Measurements from ENCODE around the gene VCX3B. TPM values are rescaled to one million over a fixed set of nuclear protein-coding genes. Genes with fewer than 3 reads are reported as not detected.
"Not testable (repeated sequence)": the region's sequence is repeated elsewhere in the genome, so short reads cannot be mapped to it uniquely, and the experiment has no call there.

Gene VCX3B
- not detected for total RNA-seq

DNA sequence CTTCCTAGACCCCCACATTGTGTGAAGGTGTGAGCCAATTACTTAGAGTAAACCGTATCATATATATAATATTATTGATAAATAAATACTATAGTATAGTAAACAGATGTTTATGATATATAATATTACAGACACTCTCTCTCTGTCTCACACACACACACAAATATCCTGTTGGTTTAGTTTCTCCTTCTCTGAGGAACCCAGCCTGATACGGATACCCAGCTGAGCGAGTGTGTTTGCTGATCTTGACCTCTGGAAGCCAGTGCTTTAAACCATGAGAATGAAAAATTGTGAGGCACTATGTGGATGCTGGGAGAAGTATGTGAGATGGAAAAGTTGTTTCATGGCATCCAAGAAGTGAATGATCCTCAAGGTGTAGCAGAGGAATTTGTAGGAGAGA lies at the start of gene VCX3B:
TSS of gene VCX3B (plus strand) at position 301 of the 400 bp plus-strand sequence. CDS start 621 bp downstream, outside the sequence.
- not testable (repeated sequence) for H3K4me1 Mint-ChIP-seq; H3K27me3 Mint-ChIP-seq; H3K27ac Mint-ChIP-seq; ATAC-seq (replicated peaks); H3K9me3 Mint-ChIP-seq; H3K36me3 Mint-ChIP-seq (ENCODE audit: low read depth); H3K4me3 Mint-ChIP-seq

DNA sequence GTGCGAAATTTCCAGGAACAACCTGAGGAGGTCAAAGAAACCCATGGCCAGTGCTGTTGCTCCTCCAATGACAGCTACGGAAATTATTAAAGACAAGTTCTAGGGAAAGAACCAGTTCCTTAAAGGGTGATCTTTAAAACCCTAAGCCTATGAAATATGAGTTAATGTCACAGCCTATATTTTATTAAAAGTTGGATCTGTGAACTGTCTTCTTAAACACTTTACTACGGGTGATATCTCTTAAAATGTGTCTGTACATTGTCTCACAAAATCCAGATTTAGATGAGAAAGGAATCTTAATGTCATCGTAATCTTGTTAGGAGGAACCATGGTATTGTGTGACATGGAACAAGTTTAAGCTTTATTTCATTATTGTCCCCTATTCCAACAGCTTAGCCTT lies 46.3 kb upstream of the VCX3B start:
- no peak for ATAC-seq (replicated peaks)
- Mint-ChIP-seq H3K27ac (no peak overlapping the region), H3K4me1 (no peaks in the 10 kb centered on the region), H3K4me3 (no peak overlapping the region), H3K36me3 (ENCODE audit: low read depth) (no peaks in the 10 kb centered on the region), H3K9me3 (peaks cover 7% of the 10 kb centered on the region), H3K27me3 (no peaks in the 10 kb centered on the region)

DNA sequence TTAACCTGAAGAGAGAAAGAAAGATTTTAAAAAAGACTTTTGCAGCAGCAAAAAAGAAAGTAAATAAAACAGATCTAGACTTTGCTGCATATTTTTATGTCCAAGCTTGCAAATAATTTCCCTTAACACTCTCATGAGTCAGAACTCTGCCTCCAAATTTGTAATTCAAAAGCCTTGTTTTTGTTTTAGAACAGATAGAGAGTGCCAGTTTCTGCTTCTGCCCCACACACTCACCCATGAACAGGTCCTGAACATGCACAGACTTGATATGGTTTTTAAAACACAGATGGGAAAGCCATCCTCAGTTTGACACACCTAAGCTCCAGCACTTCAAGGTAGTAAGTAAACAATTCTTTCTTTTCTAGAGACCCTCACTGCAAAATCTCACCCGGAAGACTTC lies 39.7 kb upstream of the VCX3B start:
- H3K4me1 Mint-ChIP-seq, result no peaks in the 10 kb centered on the region
- no peak for ATAC-seq (replicated peaks)
- no peaks in the 10 kb centered on the region for H3K9me3 Mint-ChIP-seq
- H3K27ac Mint-ChIP-seq, result no peak overlapping the region
- H3K4me3 Mint-ChIP-seq, result no peak overlapping the region
- H3K36me3 Mint-ChIP-seq (ENCODE audit: low read depth), result no peaks in the 10 kb centered on the region
- H3K27me3 Mint-ChIP-seq, result no peaks in the 10 kb centered on the region

GRCh38 chrX:8429692-8430249 lies 34.9 kb upstream of the VCX3B start:
- H3K4me3 Mint-ChIP-seq, result no peak overlapping the region
- no peak for ATAC-seq (replicated peaks)
- H3K27ac Mint-ChIP-seq, result no peak overlapping the region
- H3K4me1 Mint-ChIP-seq, result no peaks in the 10 kb centered on the region
- no peaks in the 10 kb centered on the region for H3K36me3 Mint-ChIP-seq (ENCODE audit: low read depth)
- H3K27me3 Mint-ChIP-seq, result no peaks in the 10 kb centered on the region
- peaks cover 5% of the 10 kb centered on the region for H3K9me3 Mint-ChIP-seq

DNA sequence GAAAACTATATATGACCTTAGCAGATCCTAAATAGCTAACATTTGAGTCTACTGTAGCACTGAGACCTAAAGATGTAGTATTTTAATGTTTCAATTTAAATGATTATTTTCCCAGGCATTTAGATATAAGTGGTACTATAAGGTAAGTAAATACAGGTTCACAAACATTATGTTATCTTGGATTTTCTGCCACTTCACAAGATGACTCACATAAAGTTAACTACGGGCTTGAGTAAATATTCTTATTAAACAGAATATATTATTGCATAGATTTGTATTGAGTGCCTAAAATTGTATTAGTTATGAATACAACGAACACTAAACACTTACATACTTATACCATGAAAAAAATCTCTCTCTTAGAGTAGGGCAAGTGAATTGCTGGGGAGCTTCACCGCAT lies 34.2 kb upstream of the VCX3B start:
- Mint-ChIP-seq H3K27ac (no peak overlapping the region), H3K4me3 (no peak overlapping the region), H3K27me3 (no peaks in the 10 kb centered on the region), H3K9me3 (peaks cover 5% of the 10 kb centered on the region), H3K4me1 (no peaks in the 10 kb centered on the region), H3K36me3 (ENCODE audit: low read depth) (no peaks in the 10 kb centered on the region)
- no peak for ATAC-seq (replicated peaks)

- Mint-ChIP-seq H3K4me1 (no peaks in the 10 kb centered on the region), H3K4me3 (no peak overlapping the region), H3K9me3 (peaks cover 5% of the 10 kb centered on the region), H3K36me3 (ENCODE audit: low read depth) (no peaks in the 10 kb centered on the region), H3K27me3 (no peaks in the 10 kb centered on the region), H3K27ac (no peak overlapping the region)
- ATAC-seq (replicated peaks), result no peak
Observed at GRCh38 chrX:8432396-8432795, 32.2 kb upstream of the VCX3B start.

DNA sequence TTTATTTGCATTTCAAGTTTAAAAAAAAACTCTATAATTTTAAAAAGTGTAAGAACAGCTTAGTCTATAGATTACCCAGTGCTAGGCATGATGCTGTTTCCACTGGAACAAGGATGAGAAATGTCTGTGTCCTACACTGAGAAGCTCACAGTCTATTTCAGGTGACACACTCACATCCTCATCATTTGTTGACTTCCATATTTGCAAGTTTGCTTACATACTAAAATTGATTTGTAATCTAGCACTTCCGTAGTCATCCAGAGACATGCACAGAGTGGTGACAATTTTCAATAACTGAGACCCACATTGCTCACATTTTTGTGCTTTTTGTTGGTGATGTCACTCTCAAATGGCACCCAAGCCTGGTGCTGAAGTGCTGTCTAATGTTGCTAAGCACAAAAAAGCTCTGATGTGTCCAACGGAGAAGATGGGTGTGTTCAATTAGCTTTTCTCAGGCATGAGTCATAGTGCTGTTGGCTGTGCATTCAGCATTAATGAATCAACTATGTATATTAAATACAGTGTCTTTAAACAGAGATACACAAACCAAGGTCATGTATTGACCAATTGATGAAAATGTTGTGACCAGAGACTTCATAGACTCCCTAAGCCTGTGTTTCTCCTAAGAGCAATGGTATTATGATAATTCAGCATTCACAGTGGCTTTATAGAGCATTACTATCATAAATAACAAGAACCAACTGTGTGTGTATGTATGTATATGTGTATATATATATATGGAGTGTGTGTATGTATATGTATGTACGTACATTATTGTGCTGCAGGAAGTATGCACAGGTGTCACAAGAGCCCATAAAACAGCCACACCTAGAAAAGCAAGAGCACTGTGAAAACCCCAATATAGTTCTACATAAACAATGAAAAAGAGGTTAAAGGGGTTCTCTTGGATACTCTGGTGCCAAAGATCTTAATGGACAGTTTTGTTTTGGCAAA lies 31.2 kb upstream of the VCX3B start:
- no peak overlapping the region for H3K27ac Mint-ChIP-seq

DNA sequence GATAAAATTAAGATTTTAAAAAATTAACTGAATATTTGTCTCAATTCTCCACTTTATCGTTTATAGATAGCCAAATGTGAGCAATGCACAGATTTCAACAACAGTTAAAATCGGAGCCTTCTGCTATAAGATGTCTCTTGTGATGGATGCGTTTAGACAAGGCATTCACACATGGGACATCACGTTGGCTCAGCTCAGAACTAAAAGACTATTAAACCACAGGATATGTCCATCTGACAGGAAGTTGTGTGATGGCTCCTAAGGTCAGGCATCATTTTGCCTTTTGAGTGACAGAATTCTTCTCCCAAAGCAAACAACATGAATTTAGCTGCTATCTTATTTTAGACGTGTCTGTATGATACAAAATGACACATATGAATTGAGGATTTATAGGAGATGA lies 17.3 kb upstream of the VCX3B start:
- Mint-ChIP-seq H3K4me3 (no peak overlapping the region), H3K36me3 (ENCODE audit: low read depth) (no peaks in the 10 kb centered on the region), H3K9me3 (peaks cover 6% of the 10 kb centered on the region), H3K27me3 (no peaks in the 10 kb centered on the region), H3K4me1 (no peaks in the 10 kb centered on the region), H3K27ac (no peak overlapping the region)
- ATAC-seq (replicated peaks), result no peak

More for the DNA sequence above, 31.2 kb upstream of the VCX3B start:
- ATAC-seq (replicated peaks), result no peak
- H3K4me1 Mint-ChIP-seq, result no peaks in the 10 kb centered on the region
- no peaks in the 10 kb centered on the region for H3K27me3 Mint-ChIP-seq
- H3K36me3 Mint-ChIP-seq (ENCODE audit: low read depth), result no peaks in the 10 kb centered on the region
- H3K4me3 Mint-ChIP-seq, result no peak overlapping the region
- H3K9me3 Mint-ChIP-seq, result peaks cover 5% of the 10 kb centered on the region

DNA sequence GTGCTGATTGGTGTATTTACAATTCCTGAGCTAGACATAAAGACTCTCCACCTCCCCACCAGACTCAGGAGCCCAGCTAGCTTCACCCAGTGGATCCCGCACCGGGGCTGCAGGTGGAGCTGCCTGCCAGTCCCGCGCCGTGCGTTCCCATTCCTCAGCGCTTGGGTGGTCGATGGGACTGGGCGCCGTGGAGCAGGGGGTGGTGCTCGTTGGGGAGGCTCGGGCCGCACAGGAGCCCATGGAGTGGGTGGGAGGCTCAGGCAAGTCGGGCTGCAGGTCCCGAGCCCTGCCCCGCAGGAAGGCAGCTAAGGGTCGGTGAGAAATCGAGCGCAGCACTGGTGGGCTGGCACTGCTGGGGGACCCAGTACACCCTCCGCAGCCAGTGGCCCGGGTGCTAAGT lies 12.3 kb upstream of the VCX3B start:
- H3K9me3 Mint-ChIP-seq, H3K4me1 Mint-ChIP-seq: not testable (repeated sequence)

DNA sequence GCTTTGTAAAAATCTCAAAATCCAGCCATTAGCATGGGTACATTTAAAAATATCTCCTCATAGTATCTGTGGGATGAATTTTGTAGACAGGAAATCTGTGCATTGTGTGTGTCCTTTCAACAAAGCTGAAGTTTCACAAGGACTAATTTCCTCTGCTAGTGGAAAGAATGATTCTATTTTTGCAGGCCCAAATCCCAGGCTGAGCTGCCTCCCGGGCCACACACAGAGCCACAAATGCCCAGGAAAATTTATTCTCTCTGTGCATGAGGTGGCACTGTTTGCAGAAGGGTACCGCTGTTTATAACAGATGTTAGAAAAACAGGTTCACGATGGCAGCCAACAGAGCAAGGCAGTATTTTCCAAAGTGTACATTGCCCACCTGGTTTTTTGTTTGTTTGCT lies 11.0 kb upstream of the VCX3B start:
- ATAC-seq (replicated peaks), result no peak

More for the DNA sequence above, 12.3 kb upstream of the VCX3B start:
- H3K27ac Mint-ChIP-seq; H3K36me3 Mint-ChIP-seq (ENCODE audit: low read depth); H3K4me3 Mint-ChIP-seq; ATAC-seq (replicated peaks); H3K27me3 Mint-ChIP-seq: not testable (repeated sequence)

GRCh38 chrX:8455557-8455956 lies 9.1 kb upstream of the VCX3B start:
- no peak overlapping the region for H3K4me3 Mint-ChIP-seq
- no peak for ATAC-seq (replicated peaks)
- peaks cover 6% of the 10 kb centered on the region for H3K9me3 Mint-ChIP-seq
- no peaks in the 10 kb centered on the region for H3K27me3 Mint-ChIP-seq
- no peaks in the 10 kb centered on the region for H3K36me3 Mint-ChIP-seq (ENCODE audit: low read depth)
- no peaks in the 10 kb centered on the region for H3K4me1 Mint-ChIP-seq
- no peak overlapping the region for H3K27ac Mint-ChIP-seq

More for the DNA sequence above, 11.0 kb upstream of the VCX3B start:
- H3K27me3 Mint-ChIP-seq, result no peaks in the 10 kb centered on the region
- H3K4me1 Mint-ChIP-seq, result no peaks in the 10 kb centered on the region
- no peak overlapping the region for H3K4me3 Mint-ChIP-seq
- H3K9me3 Mint-ChIP-seq, result peaks cover 6% of the 10 kb centered on the region
- no peak overlapping the region for H3K27ac Mint-ChIP-seq
- no peaks in the 10 kb centered on the region for H3K36me3 Mint-ChIP-seq (ENCODE audit: low read depth)

DNA sequence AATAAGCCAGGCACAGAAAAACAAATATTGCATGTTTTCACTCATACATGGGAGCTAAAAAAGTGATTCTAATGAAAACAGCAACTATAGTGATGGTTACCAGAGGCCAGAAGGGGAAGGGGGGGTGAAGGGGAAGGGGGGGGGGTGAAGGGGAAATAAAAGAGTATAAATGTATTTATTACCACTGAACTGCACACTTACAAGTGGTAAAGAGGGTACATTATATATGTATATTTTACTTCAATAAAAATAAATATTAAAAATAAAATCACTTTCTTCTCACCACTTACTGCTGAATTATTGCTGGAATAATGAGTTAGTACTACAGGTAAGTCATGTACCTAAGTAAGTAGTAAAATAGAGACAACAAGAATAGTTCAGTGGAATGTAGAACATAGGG lies 2.1 kb upstream of the VCX3B start:
- peaks cover 4% of the 10 kb centered on the region for H3K9me3 Mint-ChIP-seq
- no peaks in the 10 kb centered on the region for H3K36me3 Mint-ChIP-seq (ENCODE audit: low read depth)
- H3K4me1 Mint-ChIP-seq, result no peaks in the 10 kb centered on the region
- no peak overlapping the region for H3K4me3 Mint-ChIP-seq
- no peaks in the 10 kb centered on the region for H3K27me3 Mint-ChIP-seq
- ATAC-seq (replicated peaks), result no peak
- H3K27ac Mint-ChIP-seq, result no peak overlapping the region

DNA sequence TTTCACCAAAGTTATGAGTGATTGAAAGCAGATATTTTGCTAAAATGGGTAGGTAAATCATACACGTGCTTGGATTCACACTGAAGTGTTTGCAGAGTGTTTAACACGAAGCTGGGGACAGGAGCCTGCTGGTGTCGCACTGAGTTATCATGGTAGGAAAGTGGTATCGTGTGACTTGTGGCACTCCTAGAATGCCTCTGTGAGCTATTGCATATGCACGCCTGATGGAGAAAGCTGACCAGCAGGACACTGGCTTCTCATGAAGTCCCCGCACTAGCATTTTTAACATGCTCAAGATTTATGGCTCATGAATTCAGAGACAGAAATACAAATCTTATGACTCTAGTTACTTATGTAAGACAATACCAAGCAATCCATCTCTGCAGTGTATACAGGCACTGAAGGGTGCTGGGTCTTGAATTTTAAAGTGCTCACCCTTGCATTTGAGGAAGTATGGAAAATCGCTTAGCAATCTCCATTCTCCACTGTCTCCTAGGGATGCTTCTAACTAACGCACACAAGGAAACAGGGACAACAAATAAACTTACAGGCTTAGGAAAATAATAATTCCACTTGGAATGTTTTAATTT lies 19.8 kb downstream of the VCX3B start:
- H3K27ac Mint-ChIP-seq, result no peak overlapping the region
- no peaks in the 10 kb centered on the region for H3K9me3 Mint-ChIP-seq
- no peaks in the 10 kb centered on the region for H3K36me3 Mint-ChIP-seq (ENCODE audit: low read depth)
- H3K4me3 Mint-ChIP-seq, result no peak overlapping the region
- H3K4me1 Mint-ChIP-seq, result no peaks in the 10 kb centered on the region
- ATAC-seq (replicated peaks), result no peak
- H3K27me3 Mint-ChIP-seq, result no peaks in the 10 kb centered on the region

DNA sequence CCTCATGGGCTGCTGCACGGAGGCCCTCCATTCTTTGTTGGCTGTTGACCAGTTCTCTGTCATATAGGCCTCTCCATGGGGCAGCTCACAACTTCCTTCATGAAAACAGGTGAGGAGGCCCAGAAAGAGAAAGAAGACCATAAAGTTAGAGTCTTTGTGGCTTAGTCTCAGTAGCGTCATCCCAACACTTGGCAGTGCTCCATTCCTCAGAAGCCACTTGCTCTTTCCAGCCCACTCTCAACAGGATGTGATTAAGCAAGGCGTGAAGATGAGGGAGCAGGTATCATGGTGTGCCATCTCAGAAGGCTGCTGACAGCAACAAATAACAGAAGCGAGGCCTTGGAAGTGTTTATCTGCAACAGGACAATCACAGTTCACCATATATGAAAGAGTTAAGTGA lies 30.4 kb downstream of the VCX3B start:
- not testable (repeated sequence) for H3K9me3 Mint-ChIP-seq

GRCh38 chrX:8500203-8500602 lies 35.6 kb downstream of the VCX3B start:
- ATAC-seq (replicated peaks), result no peak
- H3K36me3 Mint-ChIP-seq (ENCODE audit: low read depth), result no peaks in the 10 kb centered on the region
- no peaks in the 10 kb centered on the region for H3K27me3 Mint-ChIP-seq
- no peak overlapping the region for H3K27ac Mint-ChIP-seq
- no peaks in the 10 kb centered on the region for H3K9me3 Mint-ChIP-seq
- no peak overlapping the region for H3K4me3 Mint-ChIP-seq
- no peaks in the 10 kb centered on the region for H3K4me1 Mint-ChIP-seq

More for the DNA sequence above, 30.4 kb downstream of the VCX3B start:
- H3K27me3 Mint-ChIP-seq; ATAC-seq (replicated peaks); H3K27ac Mint-ChIP-seq; H3K4me3 Mint-ChIP-seq; H3K36me3 Mint-ChIP-seq (ENCODE audit: low read depth); H3K4me1 Mint-ChIP-seq: not testable (repeated sequence)

Data from activated T-helper 17 cell treated with anti-CD3 and anti-CD28 coated beads, Interleukin-2, amount 50 U/mL, for 72 hours (primary cell).